Neural cell (in vitro differentiated cells): Measurements from ENCODE around the gene GGA1. TPM values are rescaled to one million over a fixed set of nuclear protein-coding genes. Genes with fewer than 3 reads are reported as not detected.

ENCODE experiments used
- H2AFZ ChIP-seq: fragments of 200-600, 300-800 bp; sonication (generic), shearing (Covaris generic); 2 replicates; pipeline ENCODE4 v1.6.0; 2014; ENCODE audit warnings: low read depth, mild to moderate bottlenecking, antibody characterized with exemption, low read length, moderate library complexity
- H3F3A ChIP-seq: fragments of 200-600 bp; shearing (Covaris generic); 2 replicates; pipeline ENCODE4 v1.6.1; 2016; ENCODE audit warnings: mild to moderate bottlenecking, moderate library complexity, mixed read lengths, antibody characterized with exemption, low read length; ENCODE audit not compliant: insufficient read depth, poor library complexity, severe bottlenecking
- H3K27ac ChIP-seq: fragments of 200-600, 300-800 bp; sonication (generic), shearing (Covaris generic); 2 replicates; pipeline ENCODE4 v1.5.1; 2014; ENCODE audit warnings: mild to moderate bottlenecking, low read length, moderate library complexity
- H3K27me3 ChIP-seq: fragments of 300-800, 200-600 bp; sonication (generic), shearing (Covaris generic); 2 replicates; pipeline ENCODE4 v1.6.0; 2014; ENCODE audit warnings: mild to moderate bottlenecking, low read depth, low read length, moderate library complexity; ENCODE audit not compliant: insufficient read depth
- H3K36me3 ChIP-seq: fragments of 300-800, 200-600 bp; sonication (generic), shearing (Covaris generic); 2 replicates; pipeline ENCODE4 v1.5.1; 2014; ENCODE audit warnings: mild to moderate bottlenecking, antibody characterized with exemption, low read length, moderate library complexity; ENCODE audit not compliant: insufficient read depth
- H3K4me2 ChIP-seq: fragments of 300-800, 200-600 bp; sonication (generic), shearing (Covaris generic); 2 replicates; pipeline ENCODE4 v1.6.0; 2014; ENCODE audit warnings: mild to moderate bottlenecking, low read length
- H3K4me3 ChIP-seq: fragments of 300-800, 200-600 bp; sonication (generic), shearing (Covaris generic); 2 replicates; pipeline ENCODE4 v1.5.1; 2014; ENCODE audit warnings: mild to moderate bottlenecking, low read length, moderate library complexity
- H3K79me2 ChIP-seq: fragments of 200-600 bp; shearing (Covaris generic); replicated peaks from 2 replicates; pipeline ENCODE4 v1.6.0; 2014; ENCODE audit warnings: mild to moderate bottlenecking, low read length, moderate library complexity; ENCODE audit not compliant: insufficient read depth
- H3K9ac ChIP-seq: fragments of 300-800, 200-600 bp; sonication (generic), shearing (Covaris generic); 2 replicates; pipeline ENCODE4 v1.6.1; 2016; ENCODE audit warnings: mild to moderate bottlenecking, low read length, mixed read lengths
- H3K9me2 ChIP-seq: fragments of 200-600 bp; shearing (Covaris generic); 2 replicates; pipeline ENCODE4 v1.6.1; 2016; ENCODE audit warnings: mild to moderate bottlenecking, low read length, mixed read lengths; ENCODE audit not compliant: insufficient read depth
- H3K9me3 ChIP-seq: fragments of 200-600, 300-800 bp; sonication (generic), shearing (Covaris generic); 2 replicates; pipeline ENCODE4 v1.6.1; 2016; ENCODE audit warnings: mild to moderate bottlenecking, mixed run types, low read length, moderate library complexity, mixed read lengths
- H4K20me1 ChIP-seq: fragments of 200-600 bp; shearing (Covaris generic); 2 replicates; pipeline ENCODE4 v1.6.1; 2016; ENCODE audit warnings: mild to moderate bottlenecking, mixed run types; ENCODE audit not compliant: insufficient read depth
- CTCF ChIP-seq: fragments of 450-650 bp; IDR thresholded peaks from 2 replicates; pipeline ENCODE4 v1.5.1; 2014; ENCODE audit warnings: antibody characterized with exemption, mild to moderate bottlenecking, moderate library complexity; ENCODE audit not compliant: poor library complexity, severe bottlenecking
- EP300 ChIP-seq: fragments of 450-650 bp; conservative IDR thresholded peaks from 2 replicates; pipeline ENCODE4 v1.6.1; 2014; ENCODE audit warnings: antibody characterized with exemption, mild to moderate bottlenecking, moderate library complexity; ENCODE audit not compliant: poor library complexity, severe bottlenecking
- EZH2 ChIP-seq: fragments of 200-600, 300-800 bp; shearing (Covaris generic), sonication (generic); IDR thresholded peaks from 2 replicates; pipeline ENCODE4 v1.6.1; 2014; ENCODE audit warnings: antibody characterized with exemption, low read length, borderline replicate concordance, mild to moderate bottlenecking; ENCODE audit not compliant: insufficient read depth, poor library complexity, severe bottlenecking
- MXI1 ChIP-seq: fragments of 450-650 bp; conservative IDR thresholded peaks from 2 replicates; pipeline ENCODE4 v1.6.1; 2014; ENCODE audit warnings: antibody characterized with exemption, mild to moderate bottlenecking; ENCODE audit not compliant: poor library complexity, severe bottlenecking
- POLR2AphosphoS5 ChIP-seq: IDR thresholded peaks from 2 replicates; pipeline ENCODE4 v1.6.1; 2012
- RAD21 ChIP-seq: fragments of 450-650 bp; conservative IDR thresholded peaks from 2 replicates; pipeline ENCODE4 v1.6.1; 2014; ENCODE audit warnings: antibody characterized with exemption, mild to moderate bottlenecking, moderate library complexity
- SMC3 ChIP-seq: fragments of 450-650 bp; conservative IDR thresholded peaks from 2 replicates; pipeline ENCODE4 v1.6.1; 2014; ENCODE audit warnings: antibody characterized with exemption, mild to moderate bottlenecking, moderate library complexity; ENCODE audit not compliant: poor library complexity
- TAF1 ChIP-seq: IDR thresholded peaks from 2 replicates; pipeline ENCODE4 v1.6.1; 2012; ENCODE audit warnings: low read depth
- polyA plus RNA-seq: library from polyadenylated mRNA; depleted of rRNA; stranded (reverse); fragments of >200 nt; gene quantifications from 2 replicates; pipeline ENCODE4 v1.2.3, GENCODE V29; 2014
- TF ChIP-seq, protein P1 (sequence below): IDR thresholded peaks from 2 replicates; pipeline ENCODE4 v1.6.1; 2012; ENCODE audit warnings: borderline replicate concordance

GGA1 gene
- polyA plus RNA-seq, 1 donor from 2014 or later = 57.5 TPM

GRCh38 chr22:37566329-37566837 lies 42.3 kb upstream of the GGA1 start:
- Histone ChIP-seq H2AFZ (no peak overlapping the region), H3K9me3 (no peaks in the 10 kb centered on the region), H3K79me2 (no peaks in the 10 kb centered on the region), H3K36me3 (no peaks in the 10 kb centered on the region), H3K4me2 (no peak overlapping the region), H3K9me2 (no peaks in the 10 kb centered on the region), H3K9ac (no peak overlapping the region), H4K20me1 (no peaks in the 10 kb centered on the region), H3K27me3 (peaks cover 13% of the 10 kb centered on the region), H3F3A (no peaks in the 10 kb centered on the region), H3K4me3 (no peak overlapping the region), H3K27ac (no peak overlapping the region)
- TF ChIP-seq, protein P1, sequence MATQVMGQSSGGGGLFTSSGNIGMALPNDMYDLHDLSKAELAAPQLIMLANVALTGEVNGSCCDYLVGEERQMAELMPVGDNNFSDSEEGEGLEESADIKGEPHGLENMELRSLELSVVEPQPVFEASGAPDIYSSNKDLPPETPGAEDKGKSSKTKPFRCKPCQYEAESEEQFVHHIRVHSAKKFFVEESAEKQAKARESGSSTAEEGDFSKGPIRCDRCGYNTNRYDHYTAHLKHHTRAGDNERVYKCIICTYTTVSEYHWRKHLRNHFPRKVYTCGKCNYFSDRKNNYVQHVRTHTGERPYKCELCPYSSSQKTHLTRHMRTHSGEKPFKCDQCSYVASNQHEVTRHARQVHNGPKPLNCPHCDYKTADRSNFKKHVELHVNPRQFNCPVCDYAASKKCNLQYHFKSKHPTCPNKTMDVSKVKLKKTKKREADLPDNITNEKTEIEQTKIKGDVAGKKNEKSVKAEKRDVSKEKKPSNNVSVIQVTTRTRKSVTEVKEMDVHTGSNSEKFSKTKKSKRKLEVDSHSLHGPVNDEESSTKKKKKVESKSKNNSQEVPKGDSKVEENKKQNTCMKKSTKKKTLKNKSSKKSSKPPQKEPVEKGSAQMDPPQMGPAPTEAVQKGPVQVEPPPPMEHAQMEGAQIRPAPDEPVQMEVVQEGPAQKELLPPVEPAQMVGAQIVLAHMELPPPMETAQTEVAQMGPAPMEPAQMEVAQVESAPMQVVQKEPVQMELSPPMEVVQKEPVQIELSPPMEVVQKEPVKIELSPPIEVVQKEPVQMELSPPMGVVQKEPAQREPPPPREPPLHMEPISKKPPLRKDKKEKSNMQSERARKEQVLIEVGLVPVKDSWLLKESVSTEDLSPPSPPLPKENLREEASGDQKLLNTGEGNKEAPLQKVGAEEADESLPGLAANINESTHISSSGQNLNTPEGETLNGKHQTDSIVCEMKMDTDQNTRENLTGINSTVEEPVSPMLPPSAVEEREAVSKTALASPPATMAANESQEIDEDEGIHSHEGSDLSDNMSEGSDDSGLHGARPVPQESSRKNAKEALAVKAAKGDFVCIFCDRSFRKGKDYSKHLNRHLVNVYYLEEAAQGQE = no peak
- TF ChIP-seq POLR2AphosphoS5 (no peak), TAF1 (no peak), RAD21 (no peak), EZH2 (no peak), SMC3 (no peak), CTCF (no peak), EP300 (no peak), MXI1 (no peak)

DNA sequence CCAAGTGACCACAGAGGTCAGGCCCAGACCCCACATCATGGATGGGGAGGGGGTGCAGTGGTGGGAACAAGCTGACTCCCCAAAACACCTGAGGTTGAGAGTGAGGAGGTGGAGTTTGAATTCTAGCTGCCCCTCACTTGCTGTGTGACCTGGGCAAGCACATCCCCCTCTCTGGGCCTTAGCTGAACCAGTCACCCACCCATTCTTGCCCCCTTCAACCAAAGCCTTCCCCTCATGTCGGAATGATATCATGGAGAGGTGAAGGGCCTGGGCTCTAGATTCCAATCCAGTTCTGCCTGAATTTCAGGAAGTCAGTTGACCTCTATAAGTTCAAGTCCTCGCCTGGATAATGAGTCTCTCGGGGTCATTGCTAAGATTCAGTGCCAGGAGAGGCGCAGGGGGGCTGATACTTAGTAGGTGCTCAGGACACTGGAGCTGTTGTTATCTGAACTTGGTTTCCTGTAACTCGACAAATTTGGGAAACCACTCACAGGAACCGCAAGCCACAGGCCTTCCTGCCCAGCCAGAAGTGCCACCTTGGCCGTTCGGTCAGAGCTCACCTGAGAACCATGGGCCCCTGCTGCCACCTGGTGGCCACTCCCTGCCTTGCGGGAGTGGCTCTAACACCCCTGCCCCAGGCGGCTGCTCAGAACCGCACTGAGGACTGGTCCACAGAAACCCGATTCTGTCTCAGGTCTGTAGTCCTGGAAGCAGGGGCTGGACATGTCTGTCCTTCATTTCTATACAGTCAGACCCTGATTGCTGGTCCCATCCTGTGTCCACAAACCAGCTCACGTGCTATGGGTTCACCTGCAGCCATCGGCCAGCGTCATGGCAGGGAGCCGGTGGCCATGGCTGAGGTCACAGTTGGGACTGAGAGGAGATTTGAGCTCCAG lies 41.5 kb upstream of the GGA1 start:
- no peak overlapping the region for H2AFZ ChIP-seq
- H3K9me2 ChIP-seq = no peaks in the 10 kb centered on the region
- H4K20me1 ChIP-seq = no peaks in the 10 kb centered on the region
- H3K9me3 ChIP-seq = no peaks in the 10 kb centered on the region
- H3K4me3 ChIP-seq = no peak overlapping the region
- no peak overlapping the region for H3K9ac ChIP-seq
- no peak overlapping the region for H3K27ac ChIP-seq
- H3K27me3 ChIP-seq = peaks cover 6% of the 10 kb centered on the region
- TF ChIP-seq, protein P1 = no peak
- TF ChIP-seq EZH2 (no peak), POLR2AphosphoS5 (no peak), SMC3 (peak; percentile 96), CTCF (peak; percentile 96), EP300 (no peak), RAD21 (peak; percentile 97), MXI1 (no peak), TAF1 (no peak)
- H3K36me3 ChIP-seq = no peaks in the 10 kb centered on the region
- H3K4me2 ChIP-seq = no peak overlapping the region
- H3F3A ChIP-seq = no peaks in the 10 kb centered on the region
- no peaks in the 10 kb centered on the region for H3K79me2 ChIP-seq
